ENCODE results near the gene SPO11. TPM values are rescaled to one million over a fixed set of nuclear protein-coding genes. Genes with fewer than 3 reads are reported as not detected.

The SPO11 gene
- total RNA-seq, 1 experiment from 2014 or later: not detected

DNA sequence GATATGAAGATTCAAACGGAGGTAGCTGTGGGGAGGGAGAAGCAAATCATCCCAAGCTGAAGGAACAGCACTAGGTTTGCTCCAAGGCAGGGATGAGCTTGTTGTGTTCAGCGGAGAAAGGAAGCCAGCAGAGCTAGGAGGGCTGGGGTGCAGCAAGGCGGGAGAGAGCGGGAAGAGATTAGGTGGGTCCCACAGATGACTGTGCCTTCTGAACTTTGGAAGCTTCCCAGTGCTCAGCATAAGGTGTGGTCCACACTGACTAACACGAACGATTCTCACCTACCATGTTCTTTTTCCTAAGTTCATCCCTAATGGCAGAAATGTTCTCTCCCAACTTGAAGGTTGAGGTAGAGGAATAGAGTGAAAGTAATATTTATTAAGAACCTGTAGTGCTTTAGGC, 22.7 kb downstream of the SPO11 start:
- CTCF ChIA-PET: no interaction called here

DNA sequence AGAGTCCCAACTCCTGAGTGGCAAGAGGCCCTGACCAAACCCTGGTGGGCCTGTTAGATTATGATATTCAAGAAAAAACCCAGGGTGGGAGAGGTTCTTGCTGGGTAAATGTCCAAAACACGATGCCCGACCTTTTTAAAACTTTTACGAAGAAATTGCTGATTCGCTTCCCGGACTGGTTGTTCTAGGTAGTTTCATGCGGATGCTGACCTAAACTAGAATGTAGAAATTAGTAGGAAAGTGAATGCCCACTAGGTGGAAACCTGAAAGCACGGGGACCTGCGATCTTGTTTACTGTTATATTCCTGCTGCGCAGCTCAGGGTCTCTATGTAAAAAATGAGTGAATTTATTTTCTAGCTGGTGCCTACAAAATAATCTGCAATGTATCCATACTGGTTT, 23.7 kb downstream of the SPO11 start:
- Histone ChIP-seq H3K4me3 (no peak overlapping the region), H3K79me2 (ENCODE audit: low read depth) (peaks cover 33% of the 10 kb centered on the region), H4K20me1 (ENCODE audit: insufficient read depth) (peaks cover 22% of the 10 kb centered on the region), H3K9me3 (ENCODE audit: insufficient read depth, low read depth) (no peaks in the 10 kb centered on the region), H3K9me2 (ENCODE audit: insufficient read depth) (no peaks in the 10 kb centered on the region), H3K27ac (no peak overlapping the region), H2AFZ (no peak overlapping the region), H3K36me3 (ENCODE audit: low read depth) (peaks cover 28% of the 10 kb centered on the region), H3K4me1 (replicated peaks; ENCODE audit: insufficient read depth) (peaks cover 11% of the 10 kb centered on the region), H3F3A (ENCODE audit: insufficient read depth, low read depth) (peaks cover 11% of the 10 kb centered on the region), H3K27me3 (ENCODE audit: insufficient read depth, low read depth) (no peaks in the 10 kb centered on the region), H3K4me2 (peak overlapping the region; percentile 100; the same call in 1 of the 2 replicates)
- TF ChIP-seq, protein P1, sequence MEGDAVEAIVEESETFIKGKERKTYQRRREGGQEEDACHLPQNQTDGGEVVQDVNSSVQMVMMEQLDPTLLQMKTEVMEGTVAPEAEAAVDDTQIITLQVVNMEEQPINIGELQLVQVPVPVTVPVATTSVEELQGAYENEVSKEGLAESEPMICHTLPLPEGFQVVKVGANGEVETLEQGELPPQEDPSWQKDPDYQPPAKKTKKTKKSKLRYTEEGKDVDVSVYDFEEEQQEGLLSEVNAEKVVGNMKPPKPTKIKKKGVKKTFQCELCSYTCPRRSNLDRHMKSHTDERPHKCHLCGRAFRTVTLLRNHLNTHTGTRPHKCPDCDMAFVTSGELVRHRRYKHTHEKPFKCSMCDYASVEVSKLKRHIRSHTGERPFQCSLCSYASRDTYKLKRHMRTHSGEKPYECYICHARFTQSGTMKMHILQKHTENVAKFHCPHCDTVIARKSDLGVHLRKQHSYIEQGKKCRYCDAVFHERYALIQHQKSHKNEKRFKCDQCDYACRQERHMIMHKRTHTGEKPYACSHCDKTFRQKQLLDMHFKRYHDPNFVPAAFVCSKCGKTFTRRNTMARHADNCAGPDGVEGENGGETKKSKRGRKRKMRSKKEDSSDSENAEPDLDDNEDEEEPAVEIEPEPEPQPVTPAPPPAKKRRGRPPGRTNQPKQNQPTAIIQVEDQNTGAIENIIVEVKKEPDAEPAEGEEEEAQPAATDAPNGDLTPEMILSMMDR (conservative IDR thresholded peaks at IDR 0.05): no peak
- TF ChIP-seq EZH2 (IDR thresholded peaks at IDR 0.05; ENCODE audit: low read depth): no peak
- intact Hi-C loops (cut with micrococcal nuclease; ENCODE audit: unreplicated experiment): no loop called here
- DNase-seq: no peak
- POLR2A ChIA-PET (ENCODE audit: unreplicated experiment): no interaction called here
- no TSS peak for BruUV-seq (replicated peaks)
- CTCF ChIA-PET: interaction anchor here (0.5 kb wide), 1 partner anchor 30 kb away, joined by 3 read pairs; no protein-coding TSS in a partner anchor

More for the DNA sequence above, 22.7 kb downstream of the SPO11 start:
- no peak for DNase-seq
- peak overlapping the region; percentile 87 for H3K4me3 ChIP-seq
- no peak overlapping the region for H3K27ac ChIP-seq
- no peaks in the 10 kb centered on the region for H3K27me3 ChIP-seq (ENCODE audit: insufficient read depth, low read depth)
- peak overlapping the region; percentile 100 for H3K4me2 ChIP-seq
- H3K79me2 ChIP-seq (ENCODE audit: low read depth): peaks cover 33% of the 10 kb centered on the region
- intact Hi-C loops (cut with micrococcal nuclease; ENCODE audit: unreplicated experiment): no loop called here
- no TSS peak for BruUV-seq (replicated peaks)
- no peak for TF ChIP-seq EZH2 (IDR thresholded peaks at IDR 0.05; ENCODE audit: low read depth)
- TF ChIP-seq, protein P1 (conservative IDR thresholded peaks at IDR 0.05): no peak
- H4K20me1 ChIP-seq (ENCODE audit: insufficient read depth): peaks cover 22% of the 10 kb centered on the region
- H2AFZ ChIP-seq: no peak overlapping the region
- H3K9me2 ChIP-seq (ENCODE audit: insufficient read depth): no peaks in the 10 kb centered on the region
- POLR2A ChIA-PET (ENCODE audit: unreplicated experiment): no interaction called here
- peaks cover 11% of the 10 kb centered on the region for H3K4me1 ChIP-seq (replicated peaks; ENCODE audit: insufficient read depth)
- peaks cover 28% of the 10 kb centered on the region for H3K36me3 ChIP-seq (ENCODE audit: low read depth)
- no peaks in the 10 kb centered on the region for H3K9me3 ChIP-seq (ENCODE audit: insufficient read depth, low read depth)
- peaks cover 11% of the 10 kb centered on the region for H3F3A ChIP-seq (ENCODE audit: insufficient read depth, low read depth)

DNA sequence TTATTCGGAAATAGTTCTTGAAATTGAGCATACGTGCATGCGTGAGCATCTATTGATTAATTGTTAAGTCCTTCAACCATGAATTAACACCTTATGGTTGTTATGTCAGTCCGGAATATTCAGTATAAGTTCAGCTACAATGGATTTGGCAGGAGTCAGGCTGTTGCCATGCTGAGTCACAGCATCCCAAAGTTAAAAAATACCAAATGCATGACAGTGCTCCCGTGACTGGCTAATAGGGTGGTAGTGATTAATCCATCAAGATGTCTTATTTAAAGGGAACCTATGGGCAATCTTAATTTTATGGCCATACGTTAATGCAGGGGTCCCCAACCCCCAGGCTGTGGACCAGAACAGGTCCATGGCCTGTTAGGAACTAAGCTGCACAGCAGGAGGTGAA, 31.9 kb downstream of the SPO11 start:
- Histone ChIP-seq H3K4me2 (no peak overlapping the region), H3K79me2 (ENCODE audit: low read depth) (no peaks in the 10 kb centered on the region), H3K27me3 (ENCODE audit: insufficient read depth, low read depth) (no peaks in the 10 kb centered on the region), H4K20me1 (ENCODE audit: insufficient read depth) (peaks cover 15% of the 10 kb centered on the region), H2AFZ (no peak overlapping the region), H3F3A (ENCODE audit: insufficient read depth, low read depth) (no peaks in the 10 kb centered on the region), H3K4me1 (replicated peaks; ENCODE audit: insufficient read depth) (peaks cover 5% of the 10 kb centered on the region; the same call in 1 of the 2 replicates), H3K36me3 (ENCODE audit: low read depth) (peaks cover 35% of the 10 kb centered on the region), H3K27ac (no peak overlapping the region), H3K4me3 (no peak overlapping the region), H3K9me2 (ENCODE audit: insufficient read depth) (no peaks in the 10 kb centered on the region), H3K9me3 (ENCODE audit: insufficient read depth, low read depth) (no peaks in the 10 kb centered on the region)
- no peak for DNase-seq
- CTCF ChIA-PET: no interaction called here
- intact Hi-C loops (cut with micrococcal nuclease; ENCODE audit: unreplicated experiment): no loop called here
- BruUV-seq (replicated peaks): no TSS peak
- TF ChIP-seq, protein P1 (conservative IDR thresholded peaks at IDR 0.05): no peak
- POLR2A ChIA-PET (ENCODE audit: unreplicated experiment): interaction anchor here (0.5 kb wide), 1 partner anchor 723 kb away, joined by 11 read pairs; no protein-coding TSS in a partner anchor
